Cerebellar cortex (tissue), 1 donor: ENCODE results near the gene SLC16A4.

Experiments
- DNase-seq: peaks from one replicate; pipeline ENCODE4 v3.0.0-alpha.2; 2015; ENCODE audit warnings: low spot score

Gene SLC16A4

DNA sequence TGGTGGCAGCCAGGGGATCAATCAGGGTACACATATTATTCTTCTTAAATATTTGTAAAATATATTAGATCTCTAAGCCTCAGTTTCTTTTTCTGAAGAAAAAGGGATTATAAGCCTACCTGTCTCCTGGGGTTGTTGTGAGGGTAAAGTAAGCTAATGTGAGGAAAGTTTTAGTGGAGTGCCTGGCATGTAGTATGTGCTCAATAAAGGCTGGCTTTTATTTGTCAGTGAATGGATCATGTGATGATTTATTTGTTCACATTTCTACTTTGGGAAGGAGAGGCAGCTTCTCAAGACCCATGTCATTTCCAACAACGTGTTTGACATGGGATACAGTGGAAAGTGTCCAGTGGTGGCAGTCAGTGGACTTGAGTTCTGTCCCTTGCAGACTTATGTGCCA is 64.0 kb downstream of the SLC16A4 start:
- no peak for DNase-seq

DNA sequence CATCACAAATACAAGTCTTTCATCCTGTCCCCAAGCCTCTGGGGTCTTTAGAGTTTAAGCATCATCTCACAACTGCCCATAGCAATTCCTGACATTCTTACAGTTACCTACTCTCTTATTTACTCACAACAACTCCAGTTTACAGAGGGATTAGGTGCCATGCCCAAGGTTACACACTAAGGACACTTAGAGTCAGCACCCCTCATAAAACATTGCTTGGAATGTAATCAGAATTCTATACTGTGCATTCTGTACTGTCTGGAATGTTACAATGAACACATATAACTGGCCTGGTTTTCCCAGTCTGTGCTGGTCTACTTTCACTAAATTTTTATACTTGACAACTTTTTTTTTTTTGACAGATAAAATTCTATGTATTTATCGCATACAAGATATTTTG is 66.2 kb downstream of the SLC16A4 start:
- no peak for DNase-seq

DNA sequence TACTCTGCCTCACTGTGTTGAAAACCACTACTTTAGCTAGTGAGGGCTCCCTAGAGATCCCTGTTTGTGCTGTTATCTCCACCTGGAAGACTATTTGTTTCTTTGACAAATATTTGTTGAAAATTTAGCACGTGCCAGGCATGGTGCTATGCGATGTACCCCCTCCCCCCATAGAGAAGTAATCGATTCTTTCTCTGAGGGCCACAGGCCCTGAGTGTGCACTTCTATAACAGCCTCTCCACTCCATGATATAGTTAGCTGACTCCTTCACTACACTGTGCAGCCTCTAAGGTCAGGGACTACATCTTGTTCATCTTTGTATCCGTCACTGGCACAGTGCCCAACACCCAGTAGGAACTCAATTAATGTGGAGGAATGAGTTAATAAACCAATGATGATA is 69.0 kb downstream of the SLC16A4 start:
- DNase-seq, result no peak

DNA sequence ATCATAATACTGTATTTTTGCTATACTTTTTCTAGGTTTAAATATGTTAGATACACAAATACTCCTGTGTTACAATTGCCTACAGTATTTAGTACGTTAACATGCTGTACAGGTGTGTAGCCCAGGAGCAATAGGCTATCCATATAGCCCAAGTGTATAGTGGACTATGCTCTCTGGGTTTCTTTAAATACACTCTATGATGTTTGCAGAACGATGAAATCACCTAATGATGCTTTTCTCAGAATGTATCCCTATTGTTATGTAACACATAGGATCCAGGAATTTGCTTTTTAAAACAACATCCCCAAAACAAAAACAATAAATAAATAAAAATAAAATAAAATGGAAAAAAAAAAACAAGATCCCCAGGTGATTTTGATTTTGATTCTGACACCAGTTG is 69.8 kb downstream of the SLC16A4 start:
- DNase-seq, result no peak

DNA sequence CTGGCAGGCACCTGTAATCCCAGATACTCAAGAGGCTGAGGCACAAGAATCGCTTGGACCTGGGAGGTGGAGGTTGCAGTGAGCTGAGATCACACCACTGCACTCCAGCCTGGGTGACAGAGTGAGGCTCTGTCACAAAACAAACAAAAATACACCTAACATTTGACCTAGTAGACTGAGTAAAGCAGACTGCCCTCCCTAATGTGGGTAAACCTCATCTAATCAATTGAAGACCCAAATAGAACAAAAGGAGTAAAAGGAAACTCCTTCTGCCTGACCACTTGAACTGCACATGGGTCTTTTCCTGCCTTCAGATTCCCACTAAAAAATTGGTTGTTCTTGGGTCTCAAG is 70.7 kb downstream of the SLC16A4 start:
- no peak for DNase-seq

DNA sequence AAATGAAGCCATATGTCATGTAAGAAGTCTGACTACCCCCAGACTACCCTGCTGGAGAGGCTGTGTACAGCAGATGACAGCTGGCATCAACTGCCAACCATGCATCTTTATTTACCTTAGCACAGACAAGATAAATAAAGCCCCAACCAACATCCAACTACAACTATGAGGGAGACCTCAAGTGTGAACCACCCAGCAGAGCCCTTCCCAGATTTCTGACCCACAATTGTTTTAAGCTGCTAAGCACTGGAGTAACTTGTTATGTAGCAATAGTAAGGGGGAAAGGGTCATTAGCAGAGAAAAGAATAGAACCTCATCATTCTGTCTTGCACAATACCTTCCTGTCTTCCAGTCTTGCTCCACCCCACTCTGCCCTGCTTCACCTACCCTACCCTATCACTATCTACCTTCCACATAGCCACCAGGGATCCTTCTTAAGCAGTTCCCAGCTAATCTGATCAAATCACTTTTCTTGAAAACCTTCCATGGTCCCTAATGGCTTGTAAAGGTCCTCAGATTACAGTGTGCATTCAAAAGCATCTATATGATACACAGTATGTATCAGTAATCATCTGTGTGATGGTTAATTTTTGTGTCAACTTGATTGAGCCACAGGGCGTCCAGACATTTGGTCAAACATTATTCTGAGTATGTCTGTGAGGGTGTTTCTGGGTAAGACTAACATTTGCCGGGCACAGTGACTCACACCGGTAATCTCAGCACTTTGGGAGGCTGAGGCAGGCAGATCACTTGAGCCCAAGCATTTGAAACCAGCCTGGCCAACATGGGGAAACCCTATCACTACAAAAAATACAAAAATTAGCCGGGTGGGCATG is 71.3 kb downstream of the SLC16A4 start:
- no peak for DNase-seq

DNA sequence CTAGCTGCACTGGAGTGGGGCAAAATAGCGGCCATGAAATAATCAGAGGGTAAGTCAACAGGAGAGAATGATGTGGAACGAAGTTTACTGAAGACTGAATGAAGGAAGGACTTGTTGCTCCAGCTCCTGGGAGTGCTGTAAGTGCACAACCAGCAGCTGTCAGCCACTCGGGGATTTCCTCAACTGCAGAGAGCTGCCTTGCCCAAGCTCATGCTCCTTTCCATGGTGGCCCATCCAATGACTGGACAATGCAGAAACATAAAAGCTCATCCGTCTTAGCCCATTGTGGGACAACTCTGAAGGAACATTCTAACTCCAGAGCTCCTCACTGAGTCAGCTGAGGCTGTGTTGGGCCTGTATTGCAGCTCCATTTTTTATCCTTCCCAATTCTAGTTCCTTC is 72.8 kb downstream of the SLC16A4 start:
- DNase-seq, result no peak

DNA sequence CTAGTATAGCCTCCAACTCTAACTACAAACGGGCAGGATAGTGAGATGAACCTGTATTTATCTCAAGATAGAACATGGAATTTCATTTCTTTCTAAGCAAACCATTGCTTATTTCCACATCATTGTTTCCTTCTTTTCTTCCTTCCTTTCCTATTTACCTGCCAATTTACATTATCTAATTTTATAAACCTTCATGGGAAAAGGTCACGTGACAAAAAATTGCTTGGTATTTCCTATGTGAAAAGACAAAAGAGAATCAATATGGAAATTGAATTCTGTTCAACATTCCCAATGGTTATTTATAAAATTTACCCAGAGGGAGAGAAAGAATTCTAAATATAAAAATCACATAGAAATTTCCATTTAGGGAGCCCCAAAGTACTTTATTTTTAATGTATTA is 74.1 kb downstream of the SLC16A4 start:
- no peak for DNase-seq
